Omental fat pad (tissue), 4 donors: ENCODE results near the gene KCTD15. TPM values are rescaled to one million over a fixed set of nuclear protein-coding genes. Genes with fewer than 3 reads are reported as not detected.

Experiments used
- ATAC-seq: fragments of 150-250 bp; one replicate; pipeline ENCODE4 v1.9.1; 2016; ENCODE audit warnings: mild to moderate bottlenecking, moderate library complexity; ENCODE audit not compliant: low FRiP score
- DNase-seq: peaks from one replicate; pipeline ENCODE4 v3.0.0-alpha.2; 2019; ENCODE audit warnings: low spot score
- CTCF ChIP-seq, 3 donors: fragments of 450-650 bp; IDR thresholded peaks; one replicate each; pipeline ENCODE4 v1.5.1; 2016 to 2017; ENCODE audit warnings: antibody characterized with exemption in 3 of 3, mild to moderate bottlenecking in 3 of 3, moderate library complexity in 2 of 3
- total RNA-seq, 4 donors: library from RNA; depleted of rRNA; stranded (reverse); fragments of >200 nt; gene quantifications; one replicate each; pipeline ENCODE4 v1.1.0, GENCODE V29; 2016

Gene KCTD15
- total RNA-seq, result 10 to 100 TPM; 30.6 to 49.7 (median 38.2) TPM

DNA sequence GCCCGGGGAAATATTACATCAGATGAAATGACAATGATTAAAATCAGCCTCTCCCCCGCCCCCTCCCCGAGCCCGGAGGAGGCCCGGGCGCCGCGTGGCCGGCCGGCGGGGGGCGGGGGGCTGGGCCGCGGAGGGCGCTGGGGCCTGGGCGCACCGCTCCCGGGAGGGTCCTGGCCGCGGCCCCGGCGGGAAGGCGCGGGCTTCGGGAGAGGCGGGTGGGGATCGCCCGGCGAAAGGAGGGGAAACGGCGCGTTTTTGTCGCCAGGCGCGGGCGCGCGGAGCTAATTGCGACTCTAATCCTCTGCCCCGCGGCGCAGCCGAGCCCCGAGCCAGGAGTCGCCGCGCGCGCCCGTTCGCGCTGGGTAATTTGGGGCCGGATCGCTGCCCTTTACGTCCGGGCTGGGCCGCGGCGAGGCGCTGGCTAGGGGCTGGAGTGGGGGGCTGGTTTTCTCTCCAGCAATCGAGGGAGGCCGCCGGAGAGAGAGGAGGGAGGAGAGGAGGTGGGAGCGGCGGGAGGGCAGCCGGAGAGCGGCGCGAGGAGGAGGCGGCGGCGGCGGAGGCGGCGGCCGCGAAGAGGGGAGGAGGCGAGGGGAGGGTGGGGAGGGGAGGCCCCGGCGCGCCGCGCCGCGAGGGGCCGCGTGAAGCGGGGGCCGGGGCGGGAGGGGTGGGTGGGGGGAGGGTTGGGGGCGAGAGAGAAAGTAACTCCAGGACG, at the start of gene KCTD15:
Gene KCTD15, plus strand, starts transcription at position 707 of the 712 bp plus-strand sequence. CDS start 3,585 bp downstream, outside the sequence.
- ATAC-seq (peak; percentile 57), DNase-seq (no peak)
- TF ChIP-seq CTCF (IDR thresholded peaks at IDR 0.05), result no peak

GRCh38 chr19:33747273-33747672, 49.4 kb upstream of the KCTD15 start:
- DNase-seq (no peak), ATAC-seq (no peak)
- TF ChIP-seq CTCF (IDR thresholded peaks at IDR 0.05), result no peak

DNA sequence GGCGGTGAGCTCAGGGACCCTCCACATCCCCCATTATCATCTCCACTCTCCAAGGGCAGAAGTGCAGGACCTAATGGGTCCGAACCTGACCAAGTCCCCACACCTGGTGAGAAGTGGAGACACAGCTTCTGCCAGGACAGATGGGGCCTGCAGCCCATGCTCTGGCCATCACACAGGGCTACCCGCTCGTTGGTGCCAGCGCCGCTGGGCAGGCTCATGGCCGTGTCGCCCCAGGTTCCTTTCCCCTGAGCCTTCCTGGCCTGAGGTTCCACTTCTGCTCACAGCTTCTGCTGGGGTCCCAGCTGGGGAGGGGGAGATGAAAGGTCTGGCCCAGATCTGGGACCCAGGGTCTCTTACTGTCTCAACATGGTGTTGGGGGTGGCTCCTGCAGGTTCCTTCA, 48.4 kb upstream of the KCTD15 start:
- TF ChIP-seq CTCF (IDR thresholded peaks at IDR 0.05), result no peak
- no peak for ATAC-seq
- DNase-seq, result no peak

- no peak for TF ChIP-seq CTCF (IDR thresholded peaks at IDR 0.05)
- DNase-seq (no peak), ATAC-seq (no peak)
Observed at GRCh38 chr19:33749016-33749415, 47.7 kb upstream of the KCTD15 start.

DNA sequence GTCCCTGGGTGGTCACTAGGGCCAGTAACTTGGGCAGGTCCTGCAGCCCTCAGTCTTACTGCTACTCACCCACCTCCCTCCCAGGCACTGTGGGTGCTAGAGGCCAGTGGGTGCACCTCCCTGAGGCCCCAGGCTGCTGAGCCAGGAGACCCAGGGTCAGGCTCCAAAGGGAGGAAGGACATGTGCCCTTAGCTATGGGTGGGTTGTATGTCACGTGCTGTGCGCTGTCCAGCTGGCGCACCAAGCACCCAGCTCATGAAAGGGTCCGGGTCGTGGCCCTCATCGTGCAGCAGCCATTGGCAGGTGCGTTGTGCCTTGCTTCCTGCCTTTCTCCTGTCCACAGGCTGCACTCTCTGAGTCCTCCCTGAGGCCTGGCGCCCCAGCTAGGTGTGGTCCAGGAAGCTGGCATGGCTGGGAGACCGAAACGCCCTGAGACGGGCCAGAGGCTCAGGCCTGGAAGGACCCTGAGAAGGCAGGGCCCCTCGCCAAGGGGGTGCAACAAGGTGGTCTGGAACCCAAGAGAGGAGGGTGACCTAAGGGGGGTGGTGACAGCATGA, 47.0 kb upstream of the KCTD15 start:
- TF ChIP-seq CTCF (IDR thresholded peaks at IDR 0.05), result no peak
- ATAC-seq, result no peak
- DNase-seq, result no peak

DNA sequence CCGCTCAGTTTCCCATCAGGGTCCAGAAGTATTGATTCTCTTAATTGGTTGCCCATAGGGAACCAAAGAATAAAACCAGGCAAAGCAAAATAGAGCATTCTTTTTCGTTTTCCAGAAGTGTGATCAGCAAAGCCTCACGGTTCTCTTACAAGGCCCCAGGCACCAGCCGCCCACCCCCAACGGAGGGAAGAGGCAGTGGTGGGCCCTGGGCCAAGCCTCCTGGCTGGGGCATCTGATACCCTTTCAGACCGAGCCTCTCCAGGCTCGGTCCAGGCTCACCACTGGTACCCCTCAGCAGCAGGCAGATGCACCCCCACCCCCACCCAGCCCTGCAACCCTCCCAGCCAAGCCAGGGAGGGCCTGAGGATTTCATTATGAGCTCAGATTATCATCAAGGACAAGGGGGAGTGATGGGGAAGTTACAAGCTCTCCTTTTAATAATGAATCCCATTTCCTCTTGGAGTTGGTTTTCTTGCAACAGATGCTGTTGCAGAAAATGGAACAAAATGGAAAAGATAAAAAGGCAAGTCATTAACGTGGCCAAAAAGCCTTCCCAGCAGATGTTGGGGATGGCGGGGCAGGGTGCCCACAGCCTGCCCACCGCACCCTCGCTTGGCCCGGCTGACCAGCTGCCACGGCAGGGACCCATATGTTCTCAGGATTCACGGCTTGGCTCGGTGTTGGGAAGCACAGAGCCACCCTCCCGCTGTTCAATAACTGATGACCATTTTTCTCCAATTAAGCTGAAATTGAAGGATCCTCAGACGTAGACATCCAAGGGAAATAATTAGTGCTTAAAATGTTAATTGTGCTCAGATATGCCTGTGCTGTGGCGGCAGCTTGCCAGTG, 45.9 kb upstream of the KCTD15 start:
- DNase-seq (no peak), ATAC-seq (no peak)
- no peak for TF ChIP-seq CTCF (IDR thresholded peaks at IDR 0.05)
